NCI-H128 (cell line): ENCODE results near the gene TMEM178B.
"Not testable (repeated sequence)": the region's sequence is repeated elsewhere in the genome, so short reads cannot be mapped to it uniquely, and the experiment has no call there.

ENCODE experiments used
- DNase-seq: peaks from one replicate; lab custom pipeline; 2025; ENCODE audit not compliant: unreplicated experiment; lab: John Stamatoyannopoulos, UW

Gene TMEM178B

DNA sequence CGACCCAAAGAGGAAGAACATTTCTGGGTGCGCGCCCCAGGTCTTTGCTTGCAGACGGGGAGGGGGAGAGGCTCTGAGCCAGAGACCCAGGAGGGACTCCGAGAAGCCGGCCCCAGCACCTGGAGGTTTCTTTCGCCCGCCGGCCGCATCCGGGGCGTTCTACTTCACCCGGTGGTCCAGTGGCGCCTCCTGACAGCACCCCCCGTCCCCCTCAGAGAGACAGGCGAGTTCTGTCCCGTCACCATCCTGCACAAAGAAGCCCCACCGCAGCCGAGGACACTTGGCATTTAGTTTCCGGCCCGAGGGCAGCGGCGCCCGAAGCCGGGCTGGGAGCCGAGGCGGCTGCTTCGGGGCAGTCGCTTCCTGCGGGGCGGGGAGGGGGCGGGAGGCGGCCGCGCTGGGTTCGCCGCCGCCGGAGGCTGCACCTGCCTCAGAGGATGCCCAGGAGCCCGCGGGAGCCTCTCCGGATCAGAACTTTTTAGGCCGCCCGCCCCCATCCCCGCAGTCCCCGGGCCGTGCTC lies at the start of gene TMEM178B:
Gene TMEM178B, plus strand, starts transcription at position 424 of the 521 bp plus-strand sequence.
- DNase-seq: no peak

DNA sequence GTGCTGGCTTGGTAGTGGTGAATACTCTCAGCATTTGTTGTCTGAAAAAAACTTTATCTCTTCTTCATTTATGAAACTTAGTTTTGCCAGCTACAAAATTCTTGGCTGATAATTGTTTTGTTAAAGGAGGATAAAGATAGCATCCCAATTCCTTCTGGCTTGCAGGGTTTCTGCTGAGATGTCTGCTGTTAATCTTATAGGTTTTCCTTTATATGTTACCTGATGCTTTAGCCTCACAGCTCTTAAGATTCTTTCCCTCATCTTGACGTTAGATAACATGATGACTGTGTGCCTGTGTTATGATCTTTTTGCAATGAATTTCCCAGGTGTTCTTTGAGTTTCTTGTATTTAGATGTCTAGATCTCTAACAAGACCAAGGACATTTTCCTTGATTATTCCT lies 49.2 kb upstream of the TMEM178B start:
- no peak for DNase-seq

DNA sequence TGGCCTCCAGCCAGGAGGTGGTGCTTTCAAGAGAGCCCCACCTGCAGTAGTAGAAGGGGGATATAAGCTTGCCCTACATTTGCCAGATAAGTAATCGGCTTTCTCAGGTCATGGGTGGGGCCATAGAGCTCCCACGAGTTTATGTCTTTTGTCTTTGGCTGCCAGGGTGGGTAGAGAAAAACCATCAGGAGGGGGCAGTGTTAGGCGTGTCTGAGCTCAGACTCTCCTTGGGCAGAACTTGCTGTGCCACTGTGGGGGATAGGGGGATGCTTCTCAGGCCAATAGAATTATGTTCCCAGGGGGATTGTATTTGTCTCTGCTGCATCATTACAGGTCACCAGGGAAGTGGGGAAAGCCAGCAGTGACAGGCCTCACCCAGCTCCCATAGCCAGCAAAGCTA lies 46.8 kb upstream of the TMEM178B start:
- no peak for DNase-seq

DNA sequence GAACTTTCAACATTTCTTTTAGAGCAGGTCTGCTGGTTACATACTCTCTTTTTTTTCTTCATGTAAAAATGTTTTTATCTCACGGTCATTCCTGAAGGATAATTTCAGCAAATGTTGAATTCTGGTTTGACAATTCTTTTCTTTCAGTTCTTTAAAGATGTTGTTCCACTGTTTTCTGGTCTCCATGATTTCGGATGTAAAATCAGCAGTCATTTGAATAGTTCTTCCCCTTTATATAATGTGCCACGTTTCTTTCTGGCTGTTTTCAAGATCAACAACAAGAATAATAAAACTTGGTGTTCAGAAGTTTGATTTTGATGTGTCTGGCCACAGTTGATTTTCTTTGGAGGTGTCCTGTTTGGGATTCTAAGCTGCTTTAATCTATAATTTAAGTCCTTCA lies 45.1 kb upstream of the TMEM178B start:
- DNase-seq: no peak

DNA sequence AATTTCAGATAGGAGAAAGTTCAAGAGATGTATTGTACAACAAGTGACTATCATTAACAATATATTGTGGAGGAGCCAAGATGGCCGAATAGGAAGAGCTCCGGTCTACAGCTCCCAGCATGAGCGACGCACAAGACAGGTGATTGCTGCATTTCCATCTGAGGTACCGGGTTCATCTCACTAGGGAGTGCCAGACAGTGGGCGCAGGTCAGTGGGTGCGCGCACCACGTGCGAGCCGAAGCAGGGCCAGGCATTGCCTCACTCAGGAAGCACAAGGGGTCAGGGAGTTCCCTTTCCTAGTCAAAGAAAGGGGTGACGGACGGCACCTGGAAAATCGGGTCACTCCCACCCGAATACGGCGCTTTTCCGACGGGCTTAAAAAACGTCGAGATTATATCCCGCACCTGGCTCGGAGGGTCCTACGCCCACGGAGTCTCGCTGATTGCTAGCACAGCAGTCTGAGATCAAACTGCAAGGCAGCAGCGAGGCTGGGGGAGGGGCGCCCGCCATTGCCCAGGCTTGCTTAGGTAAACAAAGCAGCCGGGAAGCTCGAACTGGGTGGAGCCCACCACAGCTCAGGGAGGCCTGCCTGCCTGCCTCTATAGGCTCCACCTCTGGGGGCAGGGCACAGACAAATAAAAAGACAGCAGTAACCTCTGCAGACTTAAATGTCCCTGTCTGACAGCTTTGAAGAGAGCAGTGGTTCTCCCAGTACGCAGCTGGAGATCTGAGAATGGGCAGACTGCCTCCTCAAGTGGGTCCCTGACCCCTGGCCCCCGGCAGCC lies 41.1 kb upstream of the TMEM178B start:
- DNase-seq: not testable (repeated sequence)

DNA sequence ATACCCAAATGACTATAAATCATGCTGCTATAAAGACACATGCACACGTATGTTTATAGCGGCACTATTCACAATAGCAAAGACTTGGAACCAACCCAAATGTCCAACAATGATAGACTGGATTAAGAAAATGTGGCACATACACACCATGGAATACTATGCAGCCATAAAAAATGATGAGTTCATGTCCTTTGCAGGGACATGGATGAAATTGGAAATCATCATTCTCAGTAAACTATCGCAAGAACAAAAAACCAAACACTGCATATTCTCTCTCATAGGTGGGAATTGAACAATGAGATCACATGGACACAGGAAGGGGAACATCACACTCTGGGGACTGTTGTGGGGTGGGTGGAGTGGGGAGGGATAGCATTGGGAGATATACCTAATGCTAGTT lies 35.8 kb upstream of the TMEM178B start:
- DNase-seq: not testable (repeated sequence)

DNA sequence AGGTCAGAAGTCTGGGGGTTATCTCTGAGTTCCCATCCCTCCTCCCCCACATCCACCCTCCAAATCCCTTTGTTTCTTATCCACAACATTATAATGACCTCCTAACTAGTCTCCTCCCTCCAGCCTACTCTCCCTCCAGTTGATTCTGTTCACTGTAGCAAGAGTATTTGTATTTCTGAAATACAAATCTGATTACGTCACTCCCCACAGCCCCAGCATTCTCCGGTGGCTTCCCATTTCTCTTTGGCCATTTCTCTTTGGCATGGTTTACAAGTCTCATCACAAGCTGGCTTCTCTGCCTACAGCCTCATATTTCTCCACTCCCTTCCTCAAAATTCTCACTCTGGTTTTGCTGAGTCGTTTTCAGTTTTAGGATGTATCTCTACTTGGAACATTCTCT lies 34.5 kb upstream of the TMEM178B start:
- no peak for DNase-seq

DNA sequence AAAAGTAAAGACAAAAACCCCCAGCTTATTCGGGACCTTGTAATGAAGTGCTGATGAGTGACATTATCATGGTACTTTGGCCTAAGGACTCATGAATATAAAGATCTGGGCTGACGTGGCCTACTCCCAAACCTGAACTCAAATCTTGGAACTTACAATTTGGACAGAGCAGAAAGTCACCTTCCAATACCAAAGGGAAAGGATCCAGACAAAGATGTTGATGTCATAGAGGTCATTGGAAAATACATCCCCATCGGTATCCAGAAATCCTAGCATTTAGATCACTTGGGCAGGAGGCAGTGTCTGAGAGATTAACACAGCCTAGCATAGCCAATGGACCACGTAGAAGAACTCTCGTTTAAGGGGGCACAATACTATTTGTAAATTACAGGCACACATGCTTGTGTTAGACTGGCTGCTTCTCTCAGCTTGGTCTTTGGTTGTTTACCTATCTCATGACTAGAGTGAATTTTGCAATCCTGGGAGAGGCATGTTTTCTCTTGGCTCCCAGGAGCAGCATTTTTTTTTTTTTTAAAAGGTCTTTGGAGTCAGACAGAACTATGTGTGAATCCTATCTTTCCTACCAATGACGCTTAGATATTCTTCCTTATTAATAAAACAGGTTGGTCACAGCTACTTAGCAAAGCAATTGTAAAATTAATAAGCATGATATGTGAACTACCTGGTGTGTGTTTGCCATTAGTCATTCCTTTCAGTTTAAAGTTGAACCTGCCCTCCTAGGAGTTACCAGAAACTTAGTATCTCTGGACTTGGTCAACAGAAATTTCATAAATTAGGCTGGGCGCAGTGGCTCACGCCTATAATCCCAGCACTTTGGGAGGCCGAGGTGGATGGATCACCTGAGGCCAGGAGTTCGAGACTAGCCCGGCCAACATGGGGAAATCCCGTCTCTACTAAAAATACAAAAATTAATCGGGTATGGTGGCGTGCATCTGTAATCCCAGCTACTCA lies 31.4 kb upstream of the TMEM178B start:
- no peak for DNase-seq

DNA sequence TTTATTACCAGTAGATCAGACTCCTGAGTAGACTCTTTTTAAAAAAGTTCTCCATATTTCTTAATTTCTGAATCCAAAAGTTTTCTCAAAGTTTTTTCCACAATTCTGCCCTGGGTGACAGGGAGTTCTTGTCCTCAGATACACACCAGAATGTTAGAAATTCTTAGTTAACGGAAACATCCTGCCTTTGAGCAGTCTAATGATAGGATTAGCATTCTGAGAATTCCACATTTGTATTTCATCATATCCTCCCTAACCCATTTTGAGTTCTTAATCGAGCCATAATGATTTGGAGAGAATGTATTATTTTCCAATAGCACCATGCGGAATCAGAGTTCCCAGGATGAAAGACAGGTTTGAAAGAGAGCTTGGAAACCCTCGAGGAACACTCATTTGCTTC lies 30.2 kb upstream of the TMEM178B start:
- no peak for DNase-seq

DNA sequence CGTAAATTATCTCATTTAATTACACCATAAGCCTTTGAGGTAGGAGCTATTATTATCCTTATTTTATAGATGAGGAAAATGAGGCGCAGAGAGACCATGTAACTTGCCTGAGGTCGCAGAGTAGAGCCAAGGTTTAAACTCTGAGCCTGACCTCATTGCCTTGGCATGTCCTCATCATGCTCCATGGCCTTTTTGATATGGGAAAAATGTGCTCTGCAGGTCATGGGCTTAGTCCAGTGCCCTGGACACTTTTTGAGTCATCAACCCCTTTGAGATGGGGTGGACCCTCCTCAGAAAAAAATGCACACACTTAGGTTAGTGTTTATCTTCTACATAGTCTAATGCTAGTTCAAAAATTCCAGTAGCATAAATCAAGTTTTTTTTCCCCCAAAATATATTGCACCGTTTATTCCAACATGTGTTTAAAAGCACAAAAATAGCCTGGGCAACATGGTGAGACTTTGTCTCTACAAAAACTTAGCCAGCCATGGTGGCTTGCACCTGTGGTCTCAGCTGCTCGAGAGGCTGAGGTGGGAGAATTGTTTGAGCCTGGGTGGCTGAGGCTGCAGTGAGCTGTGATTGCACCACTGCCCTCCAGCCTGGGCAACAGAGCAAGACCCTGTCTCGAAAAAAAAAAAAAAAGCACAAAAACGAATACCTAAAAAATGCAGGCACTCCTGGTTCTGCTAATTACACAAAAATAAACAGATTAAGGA lies 28.6 kb upstream of the TMEM178B start:
- DNase-seq: no peak

DNA sequence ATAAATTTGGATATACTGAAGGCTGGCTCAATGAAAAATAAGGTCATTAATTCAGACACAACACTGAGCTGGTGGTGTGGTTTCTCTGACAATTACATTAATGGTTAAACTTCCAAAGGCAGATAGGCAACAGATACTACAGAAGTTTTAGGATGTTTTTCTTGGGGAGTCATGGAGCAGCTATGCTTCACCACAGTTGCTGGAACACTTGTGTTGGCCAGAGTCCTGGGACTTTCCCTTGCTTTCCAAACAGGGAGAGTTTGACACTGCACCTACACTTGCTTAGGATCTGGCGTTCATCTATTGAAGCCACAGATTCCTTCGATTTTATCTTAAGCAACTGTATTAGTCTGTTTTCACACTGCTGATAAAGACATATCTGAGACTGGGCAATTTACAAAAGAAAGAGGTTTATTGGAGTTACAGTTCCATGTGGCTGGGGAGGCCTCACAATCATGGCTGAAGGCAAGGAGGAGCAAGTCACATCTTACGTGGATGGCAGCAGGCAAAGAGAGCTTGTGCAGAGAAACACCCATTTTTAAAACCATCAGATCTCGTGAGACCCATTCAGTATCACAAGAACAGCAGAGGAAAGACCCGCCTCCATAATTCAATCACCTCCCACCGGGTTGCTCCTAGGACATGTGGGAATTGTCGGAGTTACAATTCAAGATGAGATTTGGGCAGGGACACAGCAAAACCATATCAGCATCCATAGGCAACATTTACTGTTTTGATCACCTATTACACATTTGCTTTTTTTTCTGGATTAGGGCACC lies 27.8 kb upstream of the TMEM178B start:
- DNase-seq: no peak

DNA sequence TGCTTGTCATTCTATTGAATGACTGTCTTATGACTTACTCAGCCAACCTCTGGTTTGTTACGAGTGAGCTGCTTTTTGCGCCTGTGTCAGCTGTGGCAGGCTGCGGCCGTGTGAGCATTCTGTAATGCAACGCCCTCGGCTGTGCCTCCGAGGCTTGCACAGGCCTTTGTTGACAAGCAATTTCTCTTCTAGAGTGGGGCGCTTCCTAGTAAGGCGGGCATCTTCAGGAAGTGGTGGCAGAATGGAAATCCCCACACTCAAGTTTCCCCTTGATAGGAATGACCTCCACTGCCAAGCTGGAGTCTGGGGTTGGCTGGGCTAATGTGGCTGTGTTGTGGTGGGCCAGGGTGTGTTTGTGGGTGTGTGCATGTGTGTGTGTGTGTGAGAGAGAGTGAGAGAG lies 20.2 kb upstream of the TMEM178B start:
- no peak for DNase-seq

DNA sequence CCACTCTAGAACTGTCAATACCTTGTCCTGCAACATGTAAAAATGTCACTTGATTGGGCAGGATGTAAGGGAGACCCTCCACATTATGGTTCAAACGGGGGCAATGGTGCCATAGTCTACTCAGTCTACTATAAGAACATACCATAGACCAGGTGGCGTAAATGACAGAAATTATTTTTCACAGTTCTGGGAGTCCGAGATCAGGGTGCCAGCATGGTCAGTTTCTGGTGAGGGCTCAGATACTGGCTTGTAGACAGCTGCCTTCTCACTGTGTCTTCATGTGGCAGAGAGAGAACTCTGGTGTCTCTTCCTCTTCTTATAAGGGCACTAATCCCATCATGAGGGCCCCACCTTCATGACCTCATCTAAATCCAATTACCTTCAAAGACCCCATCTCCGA lies 18.7 kb upstream of the TMEM178B start:
- DNase-seq: no peak

DNA sequence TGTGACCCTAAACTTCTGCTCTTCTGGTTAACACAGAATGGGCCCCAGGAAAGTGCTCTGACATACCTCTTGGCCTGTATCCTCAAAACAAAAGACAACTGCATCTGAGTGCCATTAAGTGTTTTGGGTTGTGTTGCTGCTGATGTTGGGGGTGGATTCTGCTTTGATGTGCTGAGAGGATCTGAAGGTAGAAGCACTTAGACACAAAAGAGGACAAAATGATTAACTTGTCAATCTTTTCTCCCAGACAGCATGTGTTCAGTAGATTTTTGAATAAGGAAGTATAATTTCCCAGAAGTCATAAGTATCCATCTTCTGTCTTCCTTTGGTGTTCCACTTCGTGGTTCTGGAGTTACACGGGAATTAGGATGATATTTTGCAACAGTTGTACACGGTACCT lies 16.1 kb upstream of the TMEM178B start:
- no peak for DNase-seq

DNA sequence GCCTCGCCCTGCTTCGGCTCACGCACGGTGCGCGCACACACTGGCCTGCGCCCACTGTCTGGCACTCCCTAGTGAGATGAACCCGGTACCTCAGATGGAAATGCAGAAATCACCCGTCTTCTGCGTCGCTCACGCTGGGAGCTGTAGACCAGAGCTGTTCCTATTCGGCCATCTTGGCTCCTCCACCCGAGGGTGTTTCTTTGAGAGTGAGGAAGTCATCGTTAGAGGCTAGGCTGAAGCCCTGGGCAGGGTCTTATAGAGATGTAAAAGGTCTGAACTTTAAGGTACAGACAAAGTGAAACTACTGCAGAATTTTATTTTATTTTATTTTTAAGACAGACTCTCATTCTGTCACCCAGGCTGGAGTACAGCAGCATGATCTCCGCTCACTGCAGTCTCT lies 6.0 kb upstream of the TMEM178B start:
- not testable (repeated sequence) for DNase-seq

DNA sequence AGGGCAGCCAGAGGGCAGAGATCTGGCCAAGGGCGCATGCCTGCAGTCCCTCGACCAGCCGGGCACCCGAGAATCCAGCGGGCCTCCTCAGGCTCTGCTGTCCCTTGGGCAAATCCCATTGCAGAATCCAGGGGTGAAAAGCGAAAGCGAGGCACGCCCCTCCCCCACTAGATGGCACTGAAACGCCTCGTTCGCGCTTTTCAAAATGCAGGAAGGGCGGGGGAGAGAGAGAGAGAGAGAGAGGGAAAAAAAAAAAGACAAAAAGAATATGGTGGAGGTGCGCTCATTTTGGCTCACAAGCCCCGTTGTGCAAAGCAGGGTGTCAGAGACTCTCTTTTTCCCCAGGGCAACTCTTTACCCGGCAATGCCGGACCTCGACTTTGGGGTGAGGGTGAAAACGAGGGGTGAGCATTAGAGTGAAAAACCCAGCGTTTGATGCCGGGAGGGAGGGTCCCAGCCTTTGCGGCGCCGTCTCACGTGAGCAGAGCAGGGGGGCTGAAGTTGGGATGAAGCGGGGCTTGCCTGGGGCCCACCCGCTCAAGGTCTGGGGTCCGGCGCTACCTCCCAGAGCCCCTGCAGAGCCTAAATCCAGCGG lies 2.5 kb upstream of the TMEM178B start:
- peak; percentile 72 for DNase-seq

DNA sequence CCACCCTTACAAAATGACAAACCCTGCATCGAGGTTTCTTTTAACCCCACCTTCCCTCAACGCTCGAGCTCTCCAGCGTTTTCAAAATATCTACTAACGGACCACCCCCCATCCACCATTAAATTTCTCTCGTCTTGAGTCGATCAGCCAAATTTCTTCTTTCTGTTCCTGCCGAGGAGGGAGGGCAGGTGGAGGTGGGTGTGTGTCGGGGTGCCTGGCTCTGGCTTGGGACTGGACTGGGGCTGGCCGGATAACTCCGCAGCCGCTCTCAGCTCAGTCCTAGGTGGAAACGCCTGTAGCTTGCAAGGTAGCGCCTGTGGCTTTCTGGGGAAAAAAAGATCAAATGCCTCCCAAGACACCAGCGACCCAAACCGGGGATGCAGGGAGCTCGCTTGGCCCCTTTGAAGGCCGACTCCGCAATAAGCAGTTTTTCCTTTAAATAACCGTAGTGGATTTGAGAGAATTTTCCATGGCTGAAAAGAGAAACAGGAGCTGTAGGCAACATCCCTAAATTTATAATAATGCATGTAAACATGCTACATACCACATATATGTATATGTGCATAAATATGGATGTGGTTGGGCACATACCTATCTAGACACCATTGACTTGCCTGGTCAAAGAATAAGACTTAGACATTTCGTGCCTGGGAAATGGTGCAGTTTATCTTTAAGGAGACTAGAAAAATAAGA lies 1.9 kb upstream of the TMEM178B start:
- DNase-seq: no peak

DNA sequence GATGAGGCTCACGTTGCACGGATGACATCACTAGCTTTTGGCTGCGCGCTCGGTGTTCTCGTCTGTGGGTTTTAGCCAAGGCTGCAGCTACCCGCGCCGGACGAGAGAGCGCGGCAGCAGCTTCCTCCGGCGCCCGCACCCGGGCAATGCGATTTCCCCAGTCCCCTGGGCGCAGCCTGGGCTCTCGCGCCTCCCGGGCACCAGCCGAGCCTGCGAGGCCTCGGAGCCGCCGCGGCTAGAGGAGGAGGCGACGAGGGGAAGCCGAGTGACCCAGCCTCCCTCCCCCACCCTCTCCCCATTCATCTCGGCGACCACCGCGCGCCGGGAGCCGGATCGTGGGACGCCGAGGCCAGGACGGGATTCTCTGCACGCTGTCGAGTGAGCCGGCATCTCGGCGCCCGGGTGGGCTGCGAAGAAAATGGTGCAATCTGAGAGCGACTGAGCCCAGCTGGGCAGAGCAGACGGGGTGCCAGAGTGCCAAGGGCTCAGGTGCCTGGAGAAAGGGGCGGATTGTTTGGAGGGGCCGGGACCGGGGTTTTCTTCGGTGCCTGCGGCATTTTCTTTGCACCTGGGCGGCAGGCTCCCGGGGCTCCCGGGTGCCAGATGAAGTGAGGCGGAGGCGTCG lies 1.2 kb upstream of the TMEM178B start:
- DNase-seq: peak; percentile 83

DNA sequence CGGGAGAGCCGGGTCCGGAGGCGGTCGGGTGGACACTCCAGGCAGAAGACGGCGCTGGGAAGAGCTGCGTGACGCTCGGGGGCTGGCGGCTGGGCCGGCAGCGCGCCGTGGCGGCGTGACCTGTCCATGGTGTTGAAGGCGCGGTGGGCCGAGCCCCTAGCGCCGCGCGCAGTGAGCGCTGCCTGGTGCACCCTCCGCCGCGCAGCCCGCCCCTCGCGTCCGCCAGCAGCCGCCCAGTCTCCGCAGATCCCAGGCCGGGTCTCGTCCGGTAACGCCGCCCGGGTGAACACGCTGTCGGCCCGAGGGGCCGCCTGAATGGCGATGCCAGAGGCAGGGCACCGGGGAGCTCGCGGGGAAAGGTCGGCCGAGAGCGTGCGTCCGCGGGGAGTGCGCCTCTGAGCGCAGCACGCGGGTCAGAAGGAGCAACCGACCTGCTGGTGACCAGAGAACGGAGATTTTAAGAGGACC lies 657 bp upstream of the TMEM178B start:
- DNase-seq: no peak
